ENCODE measurements around the gene DNAL1. TPM values are rescaled to one million over a fixed set of nuclear protein-coding genes. Genes with fewer than 3 reads are reported as not detected.
"Not testable (repeated sequence)": the region's sequence is repeated elsewhere in the genome, so short reads cannot be mapped to it uniquely, and the experiment has no call there.

The DNAL1 gene
- total and polyA plus RNA-seq, 9 donors, result 4.1 to 19.9 (median 15.8) TPM

DNA sequence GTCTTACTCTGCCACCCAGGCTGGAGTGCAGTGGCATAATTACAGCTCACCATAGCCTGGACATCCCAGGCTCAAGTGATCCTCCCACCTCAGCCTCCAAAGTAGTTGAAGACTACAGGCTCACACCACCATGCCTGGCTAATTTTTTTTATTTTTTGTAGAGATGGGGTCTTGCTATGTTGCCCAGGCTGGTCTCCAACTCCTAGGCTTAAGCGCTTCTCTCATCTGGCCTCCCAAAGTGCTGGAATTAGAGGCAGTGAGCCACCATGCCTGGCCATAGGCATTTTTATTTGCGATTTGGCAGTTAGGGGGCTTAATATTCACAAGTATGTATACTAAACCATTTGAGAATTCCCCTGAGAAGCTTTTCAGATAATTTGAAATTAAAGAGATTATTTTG, 50.3 kb downstream of the DNAL1 start:
- intact Hi-C loops (cut with DNase I), result no loop called here
- TF ChIP-seq EP300 (IDR thresholded peaks at IDR 0.05) (no peak), POLR2A (IDR thresholded peaks at IDR 0.05) (no peak), CTCF (IDR thresholded peaks at IDR 0.05) (no peak)
- 97 to 99% (median 98%) methylated on average over 2 of the region's 2 CpGs for WGBS, 3 donors
- DNase-seq, result no peak
- Histone ChIP-seq H3K9me3 (no peaks in the 10 kb centered on the region), H3K4me1 (ENCODE audit: insufficient read depth) (no peaks in the 10 kb centered on the region), H3K4me3 (no peak overlapping the region), H3K27me3 (no peaks in the 10 kb centered on the region), H3K27ac (no peak overlapping the region), H3K36me3 (no peaks in the 10 kb centered on the region)

DNA sequence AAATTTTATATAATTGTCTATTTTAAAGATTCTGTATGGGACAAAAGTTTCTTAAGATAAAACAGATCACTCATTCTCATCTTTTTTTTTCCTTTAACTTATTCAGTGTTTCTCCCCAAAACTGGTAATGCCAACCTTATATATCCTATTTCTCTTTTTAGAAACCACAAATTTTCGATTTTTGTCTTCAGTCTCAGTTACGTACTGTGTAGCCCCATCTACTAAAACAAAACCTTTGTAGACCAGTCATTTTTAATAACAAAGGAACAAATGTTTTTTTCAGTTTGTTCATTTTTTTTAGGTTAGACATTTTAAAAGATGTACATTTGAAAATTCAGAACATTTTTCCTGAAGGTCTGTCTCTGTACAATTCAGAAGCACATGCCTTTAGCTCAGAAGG, 51.2 kb downstream of the DNAL1 start:
- DNase-seq, result no peak
- Histone ChIP-seq H3K9me3 (no peaks in the 10 kb centered on the region), H3K36me3 (no peaks in the 10 kb centered on the region), H3K27me3 (no peaks in the 10 kb centered on the region), H3K4me1 (ENCODE audit: insufficient read depth) (no peaks in the 10 kb centered on the region), H3K4me3 (no peak overlapping the region), H3K27ac (no peak overlapping the region)
- TF ChIP-seq CTCF (IDR thresholded peaks at IDR 0.05), result no peak
- TF ChIP-seq POLR2A (IDR thresholded peaks at IDR 0.05), result no peak
- no peak for TF ChIP-seq EP300 (IDR thresholded peaks at IDR 0.05)
- 94 to 98% (median 96%) methylated on average over 2 of the region's 2 CpGs for WGBS, 3 donors
- intact Hi-C loops (cut with DNase I), result no loop called here

- Histone ChIP-seq H3K9me3 (no peaks in the 10 kb centered on the region), H3K4me3 (no peak overlapping the region), H3K27me3 (no peaks in the 10 kb centered on the region), H3K27ac (no peak overlapping the region), H3K4me1 (ENCODE audit: insufficient read depth) (no peaks in the 10 kb centered on the region), H3K36me3 (no peaks in the 10 kb centered on the region)
- intact Hi-C loops (cut with DNase I), result no loop called here
- no peak for DNase-seq
- 90 to 94% (median 93%) methylated on average over 2 of the region's 2 CpGs for WGBS, 3 donors
- TF ChIP-seq POLR2A (IDR thresholded peaks at IDR 0.05), result no peak
- TF ChIP-seq EP300 (IDR thresholded peaks at IDR 0.05), result no peak
- no peak for TF ChIP-seq CTCF (IDR thresholded peaks at IDR 0.05)
Observed at GRCh38 chr14:73696466-73697400, 51.9 kb downstream of the DNAL1 start.

DNA sequence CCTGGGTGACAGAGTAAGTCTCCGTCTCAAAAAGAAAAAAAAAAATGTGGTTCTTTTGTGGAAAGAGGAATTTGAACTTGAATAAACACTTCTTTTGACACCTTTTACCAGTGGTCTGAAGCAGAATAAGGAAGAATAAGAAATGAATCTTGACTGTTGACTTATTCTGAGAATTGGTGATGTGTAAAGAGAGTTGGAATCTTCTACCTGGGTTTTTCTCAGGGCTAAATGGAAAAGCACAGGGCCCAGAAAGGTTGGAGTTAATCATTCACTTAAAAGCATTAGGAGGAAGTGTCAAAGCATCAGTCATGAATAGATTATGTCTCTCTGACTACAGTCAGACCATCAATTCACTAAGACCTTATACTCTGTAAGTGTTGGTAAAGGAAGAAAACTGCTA, 55.5 kb downstream of the DNAL1 start:
- H3K4me1 ChIP-seq (ENCODE audit: insufficient read depth), result no peaks in the 10 kb centered on the region
- no peaks in the 10 kb centered on the region for H3K9me3 ChIP-seq
- DNase-seq, result no peak
- TF ChIP-seq EP300 (IDR thresholded peaks at IDR 0.05) (no peak), POLR2A (IDR thresholded peaks at IDR 0.05) (no peak), CTCF (IDR thresholded peaks at IDR 0.05) (no peak)
- intact Hi-C loops (cut with DNase I), result no loop called here
- no peak overlapping the region for H3K4me3 ChIP-seq
- no peaks in the 10 kb centered on the region for H3K36me3 ChIP-seq
- no peak overlapping the region for H3K27ac ChIP-seq
- WGBS, 3 donors, result 0 to 100% (median 57%) methylated on average over 1 of the region's 1 CpG
- H3K27me3 ChIP-seq, result no peaks in the 10 kb centered on the region

DNA sequence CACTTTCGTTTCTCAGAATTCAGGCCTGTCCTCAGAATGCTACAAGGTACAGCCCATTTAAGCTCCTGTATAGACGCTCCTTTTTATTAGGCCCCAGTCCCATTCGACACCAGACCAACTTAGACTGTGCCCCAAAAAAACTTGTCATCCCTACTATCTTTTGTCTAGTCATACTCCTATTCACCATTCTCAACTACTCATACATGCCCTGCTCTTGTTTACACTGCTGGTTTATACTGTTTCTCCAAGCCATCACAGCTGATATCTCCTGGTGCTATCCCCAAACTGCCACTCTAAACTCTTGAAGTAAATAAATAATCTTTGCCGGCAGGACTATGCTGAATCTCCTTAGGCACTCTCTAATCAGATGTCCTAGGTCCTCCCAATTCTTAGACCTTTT, 63.3 kb downstream of the DNAL1 start:
- H3K9me3 ChIP-seq, DNase-seq: not testable (repeated sequence)
- WGBS, 3 donors, result 87 to 100% (median 94%) methylated on average over 4 of the region's 4 CpGs

More for the DNA sequence above, 63.3 kb downstream of the DNAL1 start:
- H3K27me3 ChIP-seq; H3K36me3 ChIP-seq; H3K4me3 ChIP-seq; H3K4me1 ChIP-seq (ENCODE audit: insufficient read depth); H3K27ac ChIP-seq; intact Hi-C loops (cut with DNase I): not testable (repeated sequence)
